ENCODE data around the gene MMP27.

DNA sequence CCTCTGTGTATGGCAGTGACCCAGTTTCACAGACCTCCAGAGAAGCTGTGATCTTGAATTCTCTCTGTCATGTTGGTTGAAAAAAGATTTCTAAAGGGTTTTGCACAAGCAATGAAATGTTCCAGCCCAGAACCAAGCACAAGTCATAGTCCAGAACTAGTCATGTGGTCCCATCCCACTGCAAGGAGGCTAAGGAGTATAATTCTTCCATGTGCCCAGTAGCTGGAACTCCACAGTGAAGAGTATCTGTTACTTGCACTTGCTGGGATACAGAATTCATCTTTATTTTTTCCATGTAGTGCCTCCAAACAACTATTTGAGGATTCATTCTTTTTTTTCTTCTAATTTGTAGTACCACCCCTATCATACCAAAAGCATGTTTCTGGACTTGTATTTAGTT is 29.1 kb upstream of the MMP27 start:
- no peak for TF ChIP-seq CTCF (IDR thresholded peaks at IDR 0.05)
- no peak for TF ChIP-seq POLR2A (IDR thresholded peaks at IDR 0.05)

All from lower leg skin (tissue), 3 donors.